Kidney epithelial cell (primary cell): Measurements from ENCODE around the gene HCAR2. TPM values are rescaled to one million over a fixed set of nuclear protein-coding genes. Genes with fewer than 3 reads are reported as not detected.
"Not testable (repeated sequence)": the region's sequence is repeated elsewhere in the genome, so short reads cannot be mapped to it uniquely, and the experiment has no call there.

Experiments
- DNase-seq: peaks from one replicate; pipeline ENCODE4 v3.0.0-alpha.2; 2010; ENCODE audit warnings: low read depth
- H3K27me3 ChIP-seq: 2 replicates; pipeline ENCODE4 v1.6.0; 2011; ENCODE audit warnings: low read length; ENCODE audit not compliant: control insufficient read depth, insufficient read depth
- H3K36me3 ChIP-seq: 2 replicates; pipeline ENCODE4 v1.5.1; 2011; ENCODE audit warnings: low read length; ENCODE audit not compliant: control insufficient read depth, insufficient read depth
- H3K4me3 ChIP-seq: 2 replicates; pipeline ENCODE4 v1.5.1; 2011; ENCODE audit warnings: low read depth, mild to moderate bottlenecking, control low read depth, low read length
- total RNA-seq: library from RNA; depleted of rRNA; stranded (reverse); fragments of >200 nt; gene quantifications from 2 replicates; pipeline ENCODE4 v1.2.3, GENCODE V29; 2015
- TF ChIP-seq, protein P1 (sequence below): IDR thresholded peaks from 2 replicates; pipeline ENCODE4 v1.5.1; 2011; ENCODE audit warnings: mild to moderate bottlenecking, moderate library complexity, low read length, control low read depth, inconsistent platforms; ENCODE audit not compliant: insufficient read depth, poor library complexity, severe bottlenecking

The HCAR2 gene
- total RNA-seq, 1 donor from 2014 or later, result not detected

DNA sequence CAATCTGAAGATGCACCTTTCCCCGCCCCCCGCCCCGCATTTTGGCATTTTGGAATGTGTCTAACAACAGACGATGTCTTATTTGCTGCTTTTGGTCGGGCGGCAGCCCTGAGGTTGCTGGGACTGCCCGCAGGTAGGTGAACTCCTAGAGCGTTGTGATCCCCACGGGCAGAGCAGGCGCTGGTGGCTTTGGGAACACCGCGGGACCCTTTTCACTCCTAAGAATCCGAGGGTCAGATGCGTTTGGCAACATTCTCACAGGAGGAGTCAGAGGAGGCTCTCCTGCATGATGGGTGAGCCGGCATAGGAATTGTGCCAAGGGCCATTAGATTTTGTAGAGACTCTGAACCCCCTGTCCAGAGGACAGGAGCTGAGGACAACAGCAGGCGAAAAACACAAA, 41.9 kb downstream of the HCAR2 start:
- TF ChIP-seq, protein P1, sequence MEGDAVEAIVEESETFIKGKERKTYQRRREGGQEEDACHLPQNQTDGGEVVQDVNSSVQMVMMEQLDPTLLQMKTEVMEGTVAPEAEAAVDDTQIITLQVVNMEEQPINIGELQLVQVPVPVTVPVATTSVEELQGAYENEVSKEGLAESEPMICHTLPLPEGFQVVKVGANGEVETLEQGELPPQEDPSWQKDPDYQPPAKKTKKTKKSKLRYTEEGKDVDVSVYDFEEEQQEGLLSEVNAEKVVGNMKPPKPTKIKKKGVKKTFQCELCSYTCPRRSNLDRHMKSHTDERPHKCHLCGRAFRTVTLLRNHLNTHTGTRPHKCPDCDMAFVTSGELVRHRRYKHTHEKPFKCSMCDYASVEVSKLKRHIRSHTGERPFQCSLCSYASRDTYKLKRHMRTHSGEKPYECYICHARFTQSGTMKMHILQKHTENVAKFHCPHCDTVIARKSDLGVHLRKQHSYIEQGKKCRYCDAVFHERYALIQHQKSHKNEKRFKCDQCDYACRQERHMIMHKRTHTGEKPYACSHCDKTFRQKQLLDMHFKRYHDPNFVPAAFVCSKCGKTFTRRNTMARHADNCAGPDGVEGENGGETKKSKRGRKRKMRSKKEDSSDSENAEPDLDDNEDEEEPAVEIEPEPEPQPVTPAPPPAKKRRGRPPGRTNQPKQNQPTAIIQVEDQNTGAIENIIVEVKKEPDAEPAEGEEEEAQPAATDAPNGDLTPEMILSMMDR, result no peak
- no peak for DNase-seq

DNA sequence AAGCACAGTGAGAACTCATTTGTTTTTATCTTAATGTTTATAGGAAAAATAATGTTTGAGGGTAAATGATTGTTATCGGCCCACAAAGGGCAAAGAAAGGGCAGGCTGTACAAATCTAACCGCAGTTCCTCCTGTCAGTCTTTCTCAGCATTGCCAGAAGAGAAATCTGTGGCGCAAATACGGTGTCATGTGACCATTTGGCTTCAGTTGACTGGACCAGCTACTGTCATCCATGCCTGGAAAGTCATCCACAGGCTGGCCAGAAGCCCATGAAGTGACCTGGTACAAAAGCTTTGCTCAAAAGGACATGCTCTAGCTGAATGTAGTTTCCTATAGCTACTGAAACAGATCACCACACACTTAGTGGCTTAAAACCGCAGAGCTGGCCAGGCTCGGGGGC, 43.6 kb downstream of the HCAR2 start:
- no peak for DNase-seq
- Histone ChIP-seq H3K27me3 (no peaks in the 10 kb centered on the region), H3K4me3 (no peak overlapping the region), H3K36me3 (no peaks in the 10 kb centered on the region)
- TF ChIP-seq, protein P1, result no peak

More for the DNA sequence above, 41.9 kb downstream of the HCAR2 start:
- H3K27me3 ChIP-seq, result no peaks in the 10 kb centered on the region
- no peak overlapping the region for H3K4me3 ChIP-seq
- no peaks in the 10 kb centered on the region for H3K36me3 ChIP-seq

DNA sequence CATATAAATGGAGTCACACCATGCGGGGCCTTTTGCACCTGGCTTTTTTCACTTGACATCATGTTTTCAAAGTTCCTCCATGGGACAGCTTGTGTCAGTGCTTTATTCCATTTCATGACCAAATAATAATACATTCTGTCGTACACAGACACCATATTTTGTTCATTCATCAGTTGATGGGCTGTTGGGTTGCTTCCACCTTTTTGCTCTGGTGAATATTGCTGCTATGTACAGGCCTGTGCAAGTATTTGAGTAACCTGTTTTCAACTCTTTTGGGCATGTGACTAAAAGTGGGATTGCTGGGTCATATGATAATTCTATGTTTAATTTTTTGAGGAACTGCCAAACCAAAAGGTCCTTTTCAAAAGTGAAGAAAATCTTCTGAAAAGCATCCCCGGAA, 46.9 kb downstream of the HCAR2 start:
- H3K4me3 ChIP-seq, result no peak overlapping the region
- no peaks in the 10 kb centered on the region for H3K27me3 ChIP-seq
- TF ChIP-seq, protein P1, result no peak
- H3K36me3 ChIP-seq, result no peaks in the 10 kb centered on the region
- no peak for DNase-seq

GRCh38 chr12:122653291-122653690, 49.9 kb downstream of the HCAR2 start:
- DNase-seq, H3K36me3 ChIP-seq, H3K4me3 ChIP-seq, H3K27me3 ChIP-seq: not testable (repeated sequence)

DNA sequence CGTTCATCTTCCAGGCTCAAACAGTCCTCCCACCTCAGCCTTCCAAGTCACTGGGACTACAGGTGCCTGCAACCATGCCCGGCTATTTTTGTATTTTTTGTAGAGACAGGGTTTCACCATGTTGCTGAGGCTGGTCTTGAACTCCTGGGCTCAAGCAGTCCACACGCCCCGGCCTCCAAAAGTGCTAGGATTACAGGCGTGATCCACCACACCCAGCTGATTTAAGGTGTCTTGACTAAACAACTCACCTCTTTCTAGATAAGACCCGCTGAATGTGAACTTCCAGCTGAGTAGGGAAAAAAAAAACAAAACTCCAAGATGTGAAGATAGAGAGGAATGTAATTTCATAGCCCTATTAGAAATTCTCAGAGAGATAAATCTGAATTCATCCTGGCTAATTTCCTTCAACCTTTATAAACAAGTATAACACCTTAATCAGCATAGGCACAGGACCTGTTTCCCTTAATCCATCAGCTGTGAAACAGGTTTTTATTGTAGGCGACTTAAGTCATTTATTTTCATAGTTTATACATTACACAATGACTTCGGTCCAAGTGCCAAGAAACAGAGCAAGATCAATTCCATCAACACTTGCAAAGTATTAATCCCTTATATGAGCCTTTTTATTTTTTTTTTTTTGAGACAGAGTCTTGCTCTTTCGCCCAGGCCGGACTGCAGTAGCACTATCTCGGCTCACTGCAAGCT, 51.5 kb downstream of the HCAR2 start:
- TF ChIP-seq, protein P1, result no peak
- no peak for DNase-seq
- Histone ChIP-seq H3K27me3 (no peaks in the 10 kb centered on the region), H3K36me3 (no peaks in the 10 kb centered on the region), H3K4me3 (no peak overlapping the region)

Other genes with a start within 250 kb of the HCAR2 start
- 23.4 and 25.3 TPM in 2 replicates for gene ZCCHC8, start 202.4 kb downstream of the HCAR2 start, total RNA-seq
- gene RSRC2, start 176.4 kb downstream of the HCAR2 start, total RNA-seq, result 33.9 and 41.2 TPM in 2 replicates
- 12.4 and 16.2 TPM in 2 replicates for gene KNTC1, start 176.1 kb downstream of the HCAR2 start, total RNA-seq
- gene HCAR3, start 13.5 kb upstream of the HCAR2 start, total RNA-seq, result not detected in 2 replicates
- gene HCAR1, start 27.5 kb upstream of the HCAR2 start, total RNA-seq, result 0.62 and 0.79 TPM in 2 replicates
- gene DENR, start 49.5 kb upstream of the HCAR2 start, total RNA-seq, result 51.3 and 62.4 TPM in 2 replicates
- 0.04 and 0.14 TPM in 2 replicates for gene CCDC62, start 71.2 kb upstream of the HCAR2 start, total RNA-seq
- gene HIP1R, start 132.1 kb upstream of the HCAR2 start, total RNA-seq, result 86.5 and 108 TPM in 2 replicates
- gene VPS37B, start 192.8 kb upstream of the HCAR2 start, total RNA-seq, result 81.5 and 83.9 TPM in 2 replicates